Left lung (tissue), 10 donors: ENCODE results near the gene MCF2L. TPM values are rescaled to one million over a fixed set of nuclear protein-coding genes. Genes with fewer than 3 reads are reported as not detected.
A peak's percentile ranks its signal among the peaks of the same experiment; 100 is the strongest.

Experiments used
- ATAC-seq: fragments of 200-7000 bp; cut with Tn5 transposase; one replicate; pipeline ENCODE4 v1.9.1; 2020; ENCODE audit warnings: moderate library complexity
- DNase-seq, 4 donors: peaks; one replicate each; pipeline ENCODE4 v3.0.0-alpha.2; 2013 to 2020
- H3K27ac ChIP-seq, 2 donors: fragments of 200-600 bp; sonication (generic) in 1 of 2; one replicate each; pipeline versions ENCODE4 v1.5.0 to v1.8.0; 2020 to 2021
- H3K27me3 ChIP-seq, 2 donors: fragments of 200-600 bp; sonication (generic) in 1 of 2; one replicate each; pipeline versions ENCODE4 v1.5.0 to v1.8.0; 2020 to 2021
- H3K36me3 ChIP-seq, 2 donors: fragments of 200-600 bp; sonication (generic) in 1 of 2; one replicate each; pipeline versions ENCODE4 v1.5.0 to v1.8.0; 2020 to 2021
- H3K4me1 ChIP-seq, 2 donors: fragments of 200-600 bp; one replicate each; pipeline ENCODE4 v1.8.0; 2021
- H3K4me3 ChIP-seq, 2 donors: fragments of 200-600 bp; sonication (generic) in 1 of 2; one replicate each; pipeline versions ENCODE4 v1.5.0 to v1.8.0; 2020 to 2021; ENCODE audit warnings: mild to moderate bottlenecking in 1 of 2
- H3K9me3 ChIP-seq, 2 donors: fragments of 200-600 bp; sonication (generic) in 1 of 2; one replicate each; pipeline versions ENCODE4 v1.5.0 to v1.8.0; 2020 to 2021
- intact Hi-C, 2 donors: fragments of 100-400 bp; cut with DNase I; formaldehyde crosslinking; loops; one replicate each; pipeline versions ENCODE4 v1.11.2 to v1.14.2; 2022
- polyA plus RNA-seq, 6 donors: library from polyadenylated mRNA; unstranded; fragments of 120-200 nt; gene quantifications; one replicate each; pipeline ENCODE4 v1.2.1, GENCODE V29; 2013; ENCODE audit not compliant: insufficient read length in 6 of 6
- total RNA-seq, 2 donors: library from RNA; stranded (reverse); fragmentation: NEBNext Ultra II Directional; extraction: Animal tissue kit (Norgen Biotek cat#: 25700); gene quantifications; one replicate each; pipeline ENCODE4 v1.2.1, GENCODE V29; 2021
- TF ChIP-seq, protein P1 (sequence below), 2 donors: fragments of 200-600 bp; sonication (generic) in 1 of 2; IDR thresholded peaks; one replicate each; pipeline versions ENCODE4 v1.5.0 to v1.8.0; 2021; ENCODE audit warnings: antibody characterized with exemption in 2 of 2
- donor health status: DM: no; HTN: yes; CAD: no.
- donor health status: DM: no; HTN: no; CAD: no.

The MCF2L gene
- total and polyA plus RNA-seq, 8 donors: 22.2 to 39.5 (median 33.7) TPM

- DNase-seq: peak in 1 of 4 donors; percentile 61
- Histone ChIP-seq H3K4me1 (no peaks in the 10 kb centered on the region), H3K27ac (no peak overlapping the region), H3K36me3 (no peaks in the 10 kb centered on the region), H3K27me3 (no peaks in the 10 kb centered on the region), H3K9me3 (no peaks in the 10 kb centered on the region), H3K4me3 (no peak overlapping the region)
- no peak for ATAC-seq
- intact Hi-C loops: no loop called here
- TF ChIP-seq, protein P1, sequence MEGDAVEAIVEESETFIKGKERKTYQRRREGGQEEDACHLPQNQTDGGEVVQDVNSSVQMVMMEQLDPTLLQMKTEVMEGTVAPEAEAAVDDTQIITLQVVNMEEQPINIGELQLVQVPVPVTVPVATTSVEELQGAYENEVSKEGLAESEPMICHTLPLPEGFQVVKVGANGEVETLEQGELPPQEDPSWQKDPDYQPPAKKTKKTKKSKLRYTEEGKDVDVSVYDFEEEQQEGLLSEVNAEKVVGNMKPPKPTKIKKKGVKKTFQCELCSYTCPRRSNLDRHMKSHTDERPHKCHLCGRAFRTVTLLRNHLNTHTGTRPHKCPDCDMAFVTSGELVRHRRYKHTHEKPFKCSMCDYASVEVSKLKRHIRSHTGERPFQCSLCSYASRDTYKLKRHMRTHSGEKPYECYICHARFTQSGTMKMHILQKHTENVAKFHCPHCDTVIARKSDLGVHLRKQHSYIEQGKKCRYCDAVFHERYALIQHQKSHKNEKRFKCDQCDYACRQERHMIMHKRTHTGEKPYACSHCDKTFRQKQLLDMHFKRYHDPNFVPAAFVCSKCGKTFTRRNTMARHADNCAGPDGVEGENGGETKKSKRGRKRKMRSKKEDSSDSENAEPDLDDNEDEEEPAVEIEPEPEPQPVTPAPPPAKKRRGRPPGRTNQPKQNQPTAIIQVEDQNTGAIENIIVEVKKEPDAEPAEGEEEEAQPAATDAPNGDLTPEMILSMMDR (IDR thresholded peaks at IDR 0.05): no peak
Observed at GRCh38 chr13:113140677-113141600, 171.9 kb downstream of the MCF2L start.

DNA sequence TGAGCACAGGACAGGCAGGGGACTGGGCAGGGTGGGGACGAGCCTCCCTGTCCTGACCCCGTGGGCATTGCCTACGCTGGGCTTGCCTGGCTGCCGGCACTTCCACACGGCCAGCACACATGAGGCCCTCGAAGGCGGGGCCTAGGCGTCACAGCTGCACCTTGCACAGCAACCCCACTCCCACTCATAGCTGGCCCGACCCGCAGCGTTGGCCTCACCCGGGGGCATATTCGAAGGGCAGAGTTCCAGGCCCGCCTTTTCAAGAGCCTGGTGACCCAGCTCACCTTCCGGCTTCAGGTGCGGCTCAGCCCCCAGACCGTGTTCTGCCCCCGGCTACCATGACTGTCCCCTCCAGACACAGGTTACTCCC, 172.6 kb downstream of the MCF2L start:
- no peak overlapping the region for H3K4me3 ChIP-seq
- no peaks in the 10 kb centered on the region for H3K27me3 ChIP-seq
- TF ChIP-seq, protein P1 (IDR thresholded peaks at IDR 0.05): no peak
- intact Hi-C loops: no loop called here
- no peaks in the 10 kb centered on the region for H3K4me1 ChIP-seq
- H3K36me3 ChIP-seq: no peaks in the 10 kb centered on the region
- H3K27ac ChIP-seq: no peak overlapping the region
- DNase-seq: peak in 1 of 4 donors; percentile 75
- no peak for ATAC-seq
- H3K9me3 ChIP-seq: no peaks in the 10 kb centered on the region

GRCh38 chr13:113142876-113143275, 173.9 kb downstream of the MCF2L start:
- TF ChIP-seq, protein P1 (IDR thresholded peaks at IDR 0.05): no peak
- no peak overlapping the region for H3K27ac ChIP-seq
- intact Hi-C loops: no loop called here
- ATAC-seq: no peak
- no peaks in the 10 kb centered on the region for H3K27me3 ChIP-seq
- H3K36me3 ChIP-seq: no peaks in the 10 kb centered on the region
- H3K9me3 ChIP-seq: no peaks in the 10 kb centered on the region
- no peak overlapping the region for H3K4me3 ChIP-seq
- peak in 1 of 4 donors; percentile 55 for DNase-seq
- H3K4me1 ChIP-seq: no peaks in the 10 kb centered on the region

DNA sequence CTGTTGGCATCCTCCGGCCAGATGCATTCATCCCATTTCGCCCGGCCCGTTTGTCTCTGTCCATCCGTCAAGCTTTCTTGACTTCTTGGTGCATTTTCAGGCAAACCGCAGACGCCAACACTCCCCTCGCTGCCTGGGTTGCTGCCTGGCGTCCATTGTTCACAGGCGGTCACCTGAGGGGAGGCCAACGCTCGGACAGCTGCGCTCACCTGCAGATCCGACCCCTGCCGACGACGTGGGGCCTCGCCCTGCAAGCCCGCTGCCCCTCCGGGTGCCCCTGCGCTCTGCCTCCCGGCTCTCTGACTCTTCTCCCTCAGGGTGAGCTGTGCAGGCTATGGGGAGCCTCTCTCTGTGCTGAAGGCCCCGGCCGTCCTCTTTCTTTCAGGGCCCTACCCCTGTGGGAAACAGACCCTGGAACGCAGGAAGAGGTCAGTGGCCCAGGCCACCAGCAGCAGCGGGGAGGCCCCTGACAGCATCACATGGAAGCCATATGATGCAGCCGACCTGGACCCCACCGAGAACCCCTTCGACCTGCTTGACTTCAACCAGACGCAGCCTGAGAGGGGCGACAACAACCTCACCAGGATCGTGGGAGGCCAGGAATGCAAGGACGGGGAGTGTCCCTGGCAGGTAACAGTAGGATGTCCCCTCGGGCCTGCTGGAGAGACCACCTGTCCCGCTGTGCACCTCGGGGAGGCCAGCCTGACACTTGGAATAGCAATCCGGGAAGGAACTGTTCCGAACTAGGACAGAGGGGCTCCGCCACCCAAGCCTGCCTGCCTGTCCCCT, 174.6 kb downstream of the MCF2L start:
- Histone ChIP-seq H3K4me1 (no peaks in the 10 kb centered on the region), H3K4me3 (no peak overlapping the region), H3K9me3 (no peaks in the 10 kb centered on the region), H3K27ac (no peak overlapping the region), H3K36me3 (no peaks in the 10 kb centered on the region), H3K27me3 (no peaks in the 10 kb centered on the region)
- TF ChIP-seq, protein P1 (IDR thresholded peaks at IDR 0.05): no peak
- intact Hi-C loops: no loop called here
- ATAC-seq (no peak), DNase-seq (peak in 1 of 4 donors; percentile 74)

DNA sequence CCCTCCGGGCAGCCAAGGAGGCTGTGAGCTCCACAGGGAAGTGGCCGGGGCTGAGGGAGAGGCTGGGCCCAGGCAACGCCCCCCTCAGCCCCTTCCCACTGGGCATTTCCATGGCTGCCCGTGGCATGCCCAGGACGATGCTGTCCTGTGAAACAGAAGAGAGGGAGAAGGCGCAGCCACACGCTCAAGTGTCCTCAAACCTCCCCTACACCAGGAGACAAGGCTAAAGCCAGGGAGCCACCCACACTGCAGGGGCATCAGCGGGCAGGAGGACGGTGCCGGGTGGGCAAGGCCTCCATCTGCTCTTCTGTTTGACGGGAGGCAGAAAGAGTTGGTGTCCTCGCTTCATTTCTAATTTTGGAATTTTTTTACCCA, 175.2 kb downstream of the MCF2L start:
- Histone ChIP-seq H3K36me3 (no peaks in the 10 kb centered on the region), H3K4me3 (no peak overlapping the region), H3K27me3 (no peaks in the 10 kb centered on the region), H3K27ac (no peak overlapping the region), H3K4me1 (no peaks in the 10 kb centered on the region), H3K9me3 (no peaks in the 10 kb centered on the region)
- ATAC-seq: no peak
- no peak for DNase-seq
- intact Hi-C loops: no loop called here
- TF ChIP-seq, protein P1 (IDR thresholded peaks at IDR 0.05): no peak
